LNCaP clone FGC (cell line): ENCODE measurements around the gene FBXL20.
"Not testable (repeated sequence)": the region's sequence is repeated elsewhere in the genome, so short reads cannot be mapped to it uniquely, and the experiment has no call there.

Source experiments
- DNase-seq: peaks from one replicate; pipeline ENCODE4 v3.0.0-alpha.2; 2011; ENCODE audit warnings: low read depth
- H3K4me3 ChIP-seq: 2 replicates; pipeline ENCODE4 v1.5.1; 2011; ENCODE audit warnings: mild to moderate bottlenecking, low read depth, low read length, control low read depth
- TF ChIP-seq, protein P1 (sequence below): IDR thresholded peaks from 2 replicates; pipeline ENCODE4 v1.5.1; 2012; ENCODE audit warnings: mild to moderate bottlenecking; ENCODE audit not compliant: control insufficient read depth, insufficient read depth; ENCODE audit errors: extremely low read depth

Gene FBXL20

DNA sequence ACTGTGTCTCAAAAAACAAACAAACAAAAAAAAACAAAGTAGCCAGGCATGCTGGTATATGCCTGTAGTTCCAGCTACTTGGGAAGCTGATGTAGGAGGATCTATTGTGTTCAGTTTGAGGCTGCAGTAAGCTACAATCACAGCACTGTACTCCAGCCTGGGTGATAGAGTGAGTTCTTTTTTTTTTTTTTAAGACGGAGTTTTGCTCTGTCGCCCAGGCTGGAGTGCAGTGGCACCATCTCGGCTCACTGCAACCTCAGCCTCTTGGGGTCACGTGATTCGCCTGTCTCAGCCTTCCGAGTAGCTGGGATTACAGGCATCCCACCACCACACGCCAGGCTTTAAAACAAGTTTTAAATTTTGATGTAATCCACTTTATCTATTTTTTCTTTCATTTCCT lies 95.4 kb downstream of the FBXL20 start:
- DNase-seq = no peak
- TF ChIP-seq, protein P1, sequence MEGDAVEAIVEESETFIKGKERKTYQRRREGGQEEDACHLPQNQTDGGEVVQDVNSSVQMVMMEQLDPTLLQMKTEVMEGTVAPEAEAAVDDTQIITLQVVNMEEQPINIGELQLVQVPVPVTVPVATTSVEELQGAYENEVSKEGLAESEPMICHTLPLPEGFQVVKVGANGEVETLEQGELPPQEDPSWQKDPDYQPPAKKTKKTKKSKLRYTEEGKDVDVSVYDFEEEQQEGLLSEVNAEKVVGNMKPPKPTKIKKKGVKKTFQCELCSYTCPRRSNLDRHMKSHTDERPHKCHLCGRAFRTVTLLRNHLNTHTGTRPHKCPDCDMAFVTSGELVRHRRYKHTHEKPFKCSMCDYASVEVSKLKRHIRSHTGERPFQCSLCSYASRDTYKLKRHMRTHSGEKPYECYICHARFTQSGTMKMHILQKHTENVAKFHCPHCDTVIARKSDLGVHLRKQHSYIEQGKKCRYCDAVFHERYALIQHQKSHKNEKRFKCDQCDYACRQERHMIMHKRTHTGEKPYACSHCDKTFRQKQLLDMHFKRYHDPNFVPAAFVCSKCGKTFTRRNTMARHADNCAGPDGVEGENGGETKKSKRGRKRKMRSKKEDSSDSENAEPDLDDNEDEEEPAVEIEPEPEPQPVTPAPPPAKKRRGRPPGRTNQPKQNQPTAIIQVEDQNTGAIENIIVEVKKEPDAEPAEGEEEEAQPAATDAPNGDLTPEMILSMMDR = no peak
- no peak overlapping the region for H3K4me3 ChIP-seq

DNA sequence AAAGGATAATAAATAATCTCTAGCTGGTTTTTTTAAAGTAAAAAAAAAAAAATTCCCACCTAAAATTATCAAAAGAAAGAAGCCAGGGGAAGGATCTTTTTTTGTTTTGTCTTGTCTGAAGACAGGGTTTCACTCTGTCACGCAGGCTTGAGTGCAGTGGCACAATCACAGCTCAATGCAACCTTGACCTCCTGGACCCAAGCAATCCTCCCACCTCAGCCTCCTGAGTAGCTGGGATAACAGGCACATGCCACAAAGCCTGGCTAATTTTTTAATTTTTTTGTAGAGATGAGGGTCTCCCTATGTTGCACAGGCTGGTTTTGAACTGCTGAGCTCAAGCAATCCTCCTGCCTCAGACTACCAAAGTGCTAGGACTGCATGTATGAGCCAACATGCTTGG lies 97.2 kb downstream of the FBXL20 start:
- no peak overlapping the region for H3K4me3 ChIP-seq
- TF ChIP-seq, protein P1 = no peak
- DNase-seq = no peak

DNA sequence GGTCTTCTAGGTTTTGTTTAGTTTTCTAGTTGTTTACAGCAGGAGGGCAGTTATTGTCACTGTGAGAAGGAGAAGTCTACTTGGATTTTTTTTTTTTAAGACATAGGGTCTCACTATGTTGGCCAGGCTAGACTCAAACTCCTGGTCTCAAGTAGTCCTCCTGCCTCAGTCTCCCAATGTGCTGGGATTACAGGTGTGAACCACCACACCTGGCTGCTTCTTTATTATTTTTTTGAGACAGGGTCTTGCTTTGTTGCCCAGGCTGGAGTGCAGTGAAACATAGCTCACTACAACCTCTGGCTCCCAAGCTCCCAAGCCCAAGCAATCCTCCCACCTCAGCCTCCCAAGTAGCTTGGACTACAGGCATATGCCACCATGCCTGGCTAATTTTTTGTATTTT lies 107.4 kb downstream of the FBXL20 start:
- DNase-seq = no peak
- H3K4me3 ChIP-seq = no peak overlapping the region
- TF ChIP-seq, protein P1 = no peak

DNA sequence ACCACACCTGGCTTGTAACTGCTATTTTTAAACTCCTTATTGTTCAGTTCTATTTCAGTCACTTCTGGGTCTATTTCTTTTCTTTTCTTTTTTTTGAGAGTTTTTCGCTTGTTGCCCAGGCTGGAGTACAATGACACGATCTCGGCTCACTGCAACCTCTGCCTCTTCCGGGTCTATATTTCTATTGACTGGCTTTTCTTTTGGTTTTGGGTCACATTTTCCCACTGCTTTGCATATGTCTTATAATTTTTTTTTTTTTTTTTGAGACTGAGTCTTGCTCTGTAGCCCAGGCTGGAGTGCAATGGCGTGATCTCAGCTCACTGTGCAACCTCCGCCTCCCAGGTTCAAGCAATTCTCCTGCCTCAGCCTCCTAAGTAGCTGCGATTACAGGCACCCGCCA lies 108.9 kb downstream of the FBXL20 start:
- not testable (repeated sequence) for DNase-seq, H3K4me3 ChIP-seq

DNA sequence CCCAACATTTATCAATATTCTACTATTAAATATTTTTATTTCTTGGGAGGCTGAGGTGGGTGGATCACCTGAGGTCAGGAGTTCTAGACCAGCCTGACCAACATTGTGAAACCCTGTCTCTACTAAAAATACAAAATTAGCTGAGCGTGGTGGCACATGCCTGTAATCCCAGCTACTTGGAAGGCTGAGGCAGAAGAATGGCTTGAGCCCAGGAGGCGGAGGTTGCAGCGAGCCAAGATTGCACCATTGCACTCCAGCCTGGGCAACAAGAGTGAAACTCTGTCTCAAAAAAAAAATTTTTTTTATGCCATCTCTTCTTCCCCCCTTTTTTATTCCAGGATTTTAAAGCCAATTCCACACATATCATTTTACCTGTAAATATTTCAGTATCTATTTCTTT lies 114.9 kb downstream of the FBXL20 start:
- not testable (repeated sequence) for DNase-seq, H3K4me3 ChIP-seq

DNA sequence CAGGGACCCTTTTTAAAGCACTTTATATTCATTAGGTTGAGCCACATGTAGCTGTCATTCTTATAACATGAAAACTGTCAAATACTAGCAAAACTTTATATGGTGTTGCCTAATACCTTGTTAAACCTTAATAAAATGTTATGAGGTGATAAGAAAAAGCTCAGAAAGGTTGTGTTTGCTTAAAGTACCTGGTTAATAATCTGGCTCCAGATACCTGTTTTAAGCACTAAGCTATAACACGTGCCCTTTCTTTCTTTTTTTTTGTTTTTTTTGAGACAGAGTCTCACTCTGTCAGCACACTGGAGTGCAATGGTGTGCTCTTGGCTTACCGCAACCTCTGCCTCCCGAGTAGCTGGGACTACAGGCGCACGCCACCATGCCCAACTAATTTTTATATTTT lies 116.7 kb downstream of the FBXL20 start:
- no peak overlapping the region for H3K4me3 ChIP-seq
- TF ChIP-seq, protein P1 = no peak

DNA sequence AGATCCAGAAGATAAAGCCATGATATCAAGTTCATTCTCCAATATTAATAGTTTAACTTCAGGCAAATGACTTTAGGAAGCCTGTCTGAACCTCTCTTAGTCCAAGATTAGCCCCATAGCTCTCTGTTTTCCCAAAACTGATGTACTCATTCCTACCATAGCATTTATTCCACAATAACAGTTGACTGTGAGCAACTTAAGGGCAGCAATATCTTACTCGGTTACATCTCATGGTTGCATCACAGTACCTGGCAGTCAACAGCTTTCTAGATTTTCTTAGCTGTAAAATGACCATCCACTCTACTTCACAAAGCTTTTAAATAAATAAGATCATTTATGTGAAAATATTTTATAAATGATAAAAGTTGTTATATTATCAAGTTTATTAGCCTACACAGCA lies 117.5 kb downstream of the FBXL20 start:
- TF ChIP-seq, protein P1 = no peak
- no peak overlapping the region for H3K4me3 ChIP-seq
- no peak for DNase-seq

More for the DNA sequence above, 116.7 kb downstream of the FBXL20 start:
- DNase-seq = no peak

DNA sequence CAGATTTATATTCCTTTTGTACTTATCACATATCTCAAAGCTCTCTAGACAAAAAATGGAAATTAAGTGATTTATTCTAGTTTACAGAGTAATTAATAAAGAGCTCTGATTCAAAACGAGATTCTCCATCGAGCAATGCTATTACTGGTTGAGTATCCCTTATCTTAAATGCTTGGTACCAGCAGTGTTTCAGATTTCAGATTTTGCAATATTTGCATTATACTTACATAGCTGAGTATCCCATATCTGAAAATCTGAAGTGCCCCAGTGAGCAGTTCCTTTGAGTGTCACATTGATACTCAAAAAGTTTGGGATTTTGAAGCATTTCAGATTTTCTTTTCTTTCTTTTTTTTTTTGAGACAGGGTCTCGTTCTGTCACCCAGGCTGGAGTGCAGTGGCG lies 118.3 kb downstream of the FBXL20 start:
- TF ChIP-seq, protein P1 = no peak
- no peak overlapping the region for H3K4me3 ChIP-seq
- no peak for DNase-seq
